ENCODE measurements around the gene OCRL.

Gene OCRL

GRCh38 chrX:129637217-129638109 is 97.4 kb downstream of the OCRL start:
- peak; percentile 73 for DNase-seq

DNA sequence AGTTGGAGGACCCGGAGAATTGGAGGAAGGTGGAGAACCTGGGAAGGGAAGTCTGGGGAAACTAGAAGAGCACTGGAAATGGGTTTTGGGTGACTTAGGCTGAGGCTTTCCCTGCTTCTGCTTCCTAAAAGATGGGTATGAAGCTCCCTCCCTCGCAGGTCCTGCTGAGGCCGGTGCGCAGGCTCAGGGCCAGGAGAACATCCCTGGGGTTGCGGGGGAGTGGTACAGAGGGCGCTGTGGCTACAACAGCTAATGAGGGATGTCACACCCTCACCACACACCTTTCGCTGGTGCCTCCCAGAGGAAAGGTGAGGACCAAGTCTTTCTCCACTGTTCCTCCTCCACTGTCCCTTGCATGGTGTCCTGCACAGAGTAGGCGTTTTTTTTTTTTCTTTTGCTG is 98.9 kb downstream of the OCRL start:
- DNase-seq: no peak

DNA sequence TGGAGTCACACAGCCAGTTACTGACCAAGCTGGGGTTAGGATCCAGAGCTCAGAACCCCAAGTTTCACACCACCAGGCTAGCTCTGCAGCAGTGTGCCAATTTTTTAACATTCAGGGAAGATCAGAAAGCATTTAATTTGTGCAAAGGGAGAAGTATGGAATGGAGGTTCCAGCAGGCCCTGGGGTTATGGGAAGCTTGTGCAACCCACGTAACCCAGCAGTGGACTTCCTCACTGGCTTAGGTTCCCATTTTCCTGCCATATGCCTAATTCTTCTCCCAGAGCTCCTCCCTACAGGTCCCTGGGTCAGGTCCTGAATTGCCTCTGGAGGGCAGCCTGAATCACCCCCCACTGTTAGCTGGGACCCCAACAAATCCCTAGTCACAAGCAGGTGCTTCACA is 100.7 kb downstream of the OCRL start:
- DNase-seq: no peak

- DNase-seq: no peak
These were observed 101.4 kb downstream of the OCRL start for GRCh38 chrX:129641469-129641868.

GRCh38 chrX:129641941-129642340 is 101.9 kb downstream of the OCRL start:
- DNase-seq: no peak

Data from stimulated activated CD4-positive, alpha-beta T cell treated with anti-CD3 and anti-CD28 coated beads, Interleukin-4, amount 100 ng/mL, for 1 hour (primary cell).